GM19035 (cell line): Measurements from ENCODE around the gene DDX4.

Experiments
- ATAC-seq: cut with Tn5 transposase; IDR thresholded peaks from one replicate; pipeline ENCODE4 v1.9.1; 2021; ENCODE audit not compliant: unreplicated experiment

DDX4 gene

DNA sequence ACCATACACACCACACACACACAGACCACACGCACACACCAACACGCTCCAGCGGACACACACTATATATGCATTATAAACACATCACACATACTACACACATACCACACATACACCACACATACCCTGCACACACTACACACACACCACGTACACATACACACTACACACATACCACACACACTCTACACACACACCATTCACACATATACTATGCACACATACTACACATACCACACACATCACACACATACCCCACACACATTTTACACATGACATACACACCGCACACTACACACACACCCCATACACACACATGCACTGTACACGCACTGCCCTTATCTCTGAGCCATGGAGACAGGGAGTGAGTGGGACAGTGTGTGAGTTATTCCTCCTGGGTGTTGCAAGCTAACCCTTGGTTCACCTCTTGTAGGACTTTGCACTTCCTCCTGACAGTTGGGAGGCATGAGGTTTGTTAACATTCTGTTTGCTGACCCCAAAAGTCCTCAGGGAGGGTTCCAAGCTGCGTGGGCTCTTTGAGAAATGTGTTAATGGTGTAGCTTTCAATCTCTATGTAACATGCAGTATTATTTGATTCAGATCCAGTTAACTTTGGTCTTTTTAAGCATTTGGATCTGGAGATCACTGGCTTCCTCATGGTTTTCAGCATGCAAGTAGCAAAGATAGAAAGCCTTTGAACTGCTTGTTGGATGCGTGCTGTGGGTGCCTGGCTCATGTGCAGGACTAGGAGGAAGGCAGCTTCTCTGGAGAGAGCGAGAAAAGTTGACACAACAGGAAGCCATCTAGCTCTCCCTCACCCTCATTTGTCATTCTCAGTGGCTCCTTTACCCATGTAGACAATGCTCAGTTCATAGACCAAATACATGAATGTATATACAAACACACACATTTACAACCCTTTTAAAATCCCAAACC is 127.0 kb downstream of the DDX4 start:
- ATAC-seq: no peak

DNA sequence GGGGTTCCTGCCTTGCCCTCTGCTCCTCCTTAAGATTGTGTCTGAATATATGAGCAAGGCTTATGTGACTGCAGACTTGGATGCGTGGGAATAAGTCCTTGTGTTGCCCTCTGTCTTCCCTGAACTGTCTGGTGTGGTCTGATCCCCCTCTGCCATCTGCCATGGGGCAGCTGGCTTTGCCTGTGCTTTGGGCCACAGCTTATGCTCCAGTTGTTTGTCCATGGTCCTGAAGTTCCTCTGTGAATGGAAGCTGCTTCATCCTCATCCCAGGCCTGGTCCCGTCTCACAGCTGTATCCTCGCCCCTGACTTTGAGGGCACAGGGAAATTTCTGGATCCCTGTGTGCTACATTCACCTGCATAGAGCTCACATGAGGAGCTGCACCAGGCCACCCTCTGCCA is 128.0 kb downstream of the DDX4 start:
- no peak for ATAC-seq

DNA sequence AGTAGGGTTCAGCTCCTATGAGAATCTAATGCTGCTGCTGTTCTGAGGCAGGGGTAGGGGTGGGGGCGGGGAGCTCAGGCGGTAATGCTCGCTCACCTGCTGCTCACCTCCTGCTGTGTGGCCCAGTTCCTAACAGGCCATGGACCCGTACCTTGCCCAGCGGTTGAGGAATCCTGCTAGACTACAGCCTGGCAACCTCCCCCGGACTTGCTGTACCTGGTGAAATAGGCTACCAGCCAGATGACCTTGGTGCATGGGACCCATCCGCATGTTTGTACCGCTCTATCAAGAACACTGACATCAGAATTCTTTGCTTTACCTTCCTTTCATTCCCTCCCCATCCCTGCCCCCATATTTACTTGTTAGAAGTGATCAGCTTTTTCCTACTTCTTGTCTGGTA is 128.6 kb downstream of the DDX4 start:
- ATAC-seq: no peak
